H1 (cell line): ENCODE measurements around the gene ESYT2. TPM values are rescaled to one million over a fixed set of nuclear protein-coding genes. Genes with fewer than 3 reads are reported as not detected.
A peak's percentile ranks its signal among the peaks of the same experiment; 100 is the strongest.

Experiments used
- CTCF ChIA-PET: fragments of 300-600 bp; sonication (Branson Sonifier 250); formaldehyde crosslinking; loops from one replicate; lab custom pipeline; 2021; ENCODE audit not compliant: partially characterized antibody; lab: Charles Lee
- POLR2A ChIA-PET: fragments of 300-600 bp; sonication (Branson Sonifier 250); formaldehyde crosslinking; loops from one replicate; lab custom pipeline; 2021; ENCODE audit warnings: inconsistent platforms; ENCODE audit not compliant: partially characterized antibody; lab: Charles Lee
- DNase-seq, 2 experiments: peaks; one replicate each; pipeline versions ENCODE4 v3.0.0 to v3.0.0-alpha.2; 2010 to 2022; ENCODE audit warnings: low spot score in 2 of 2, low read depth in 1 of 2, mixed read lengths in 1 of 2
- FAIRE-seq: peaks from 2 replicates; lab custom pipeline; 2011; peaks lifted over from hg19 to GRCh38; lab: Jason Lieb, UNC
- H2AFZ ChIP-seq: 2 replicates; pipeline ENCODE4 v1.8.1; 2012; ENCODE audit warnings: low read length, inconsistent platforms
- H2AK5ac ChIP-seq: 2 replicates; pipeline ENCODE4 v1.6.1; 2013; ENCODE audit warnings: low read depth, low read length
- H2BK120ac ChIP-seq: replicated peaks from 2 replicates; pipeline ENCODE3; 2013; ENCODE audit warnings: low read depth, low read length, inconsistent platforms
- H2BK12ac ChIP-seq: 2 replicates; pipeline ENCODE4 v1.6.1; 2013; ENCODE audit warnings: low read depth, low read length
- H2BK15ac ChIP-seq: 2 replicates; pipeline ENCODE4 v1.6.1; 2013; ENCODE audit warnings: low read length
- H2BK20ac ChIP-seq: 2 replicates; pipeline ENCODE4 v1.6.1; 2013; ENCODE audit warnings: low read length
- H2BK5ac ChIP-seq: 2 replicates; pipeline ENCODE4 v1.6.1; 2013; ENCODE audit warnings: low read depth, low read length
- H3K14ac ChIP-seq: 2 replicates; pipeline ENCODE4 v1.6.1; 2013; ENCODE audit warnings: inconsistent platforms; ENCODE audit not compliant: insufficient read length
- H3K18ac ChIP-seq: 2 replicates; pipeline ENCODE4 v1.6.1; 2013; ENCODE audit warnings: low read length; ENCODE audit errors: extremely low read depth
- H3K23ac ChIP-seq: 2 replicates; pipeline ENCODE4 v1.6.1; 2013; ENCODE audit warnings: inconsistent platforms; ENCODE audit not compliant: insufficient read length
- H3K23me2 ChIP-seq: 2 replicates; pipeline ENCODE4 v1.6.1; 2013; ENCODE audit warnings: low read depth, low read length
- H3K27ac ChIP-seq: 2 replicates; pipeline ENCODE4 v1.6.1; 2011; ENCODE audit warnings: low read depth, low read length, inconsistent platforms
- H3K27me3 ChIP-seq, 4 experiments: replicated peaks in 1 of 4; 1 replicate in 1 of 4; 2 replicates in 3 of 4; pipeline versions ENCODE4 v1.6.1 to v1.8.1; 2011 to 2013; ENCODE audit warnings: low read length in 3 of 4, mild to moderate bottlenecking in 3 of 4, inconsistent platforms in 2 of 4, mixed read lengths in 2 of 4, moderate library complexity in 1 of 4; ENCODE audit not compliant: control insufficient read depth in 3 of 4, insufficient read depth in 3 of 4; ENCODE audit errors: extremely low read depth in 1 of 4
- H3K36me3 ChIP-seq, 4 experiments: 2 replicates each; pipeline versions ENCODE4 v1.6.1 to v1.8.1; 2011 to 2013; ENCODE audit warnings: mild to moderate bottlenecking in 4 of 4, low read length in 3 of 4, moderate library complexity in 2 of 4, control low read depth in 1 of 4, inconsistent platforms in 1 of 4; ENCODE audit not compliant: insufficient read depth in 4 of 4, control insufficient read depth in 2 of 4
- H3K4ac ChIP-seq: replicated peaks from 2 replicates; pipeline ENCODE3; 2013; ENCODE audit warnings: low read length, low read depth, mixed read lengths, inconsistent platforms; ENCODE audit not compliant: insufficient read length
- H3K4me1 ChIP-seq, 4 experiments: replicated peaks in 1 of 4; 1 replicate in 1 of 4; 2 replicates in 3 of 4; pipeline versions ENCODE4 v1.6.1 to v1.8.1; 2011 to 2013; ENCODE audit warnings: low read length in 3 of 4, inconsistent platforms in 2 of 4, mixed read lengths in 1 of 4; ENCODE audit not compliant: insufficient read depth in 4 of 4, control insufficient read depth in 3 of 4
- H3K4me2 ChIP-seq, 2 experiments: 2 replicates each; pipeline versions ENCODE4 v1.6.1 to v1.8.1; 2011 to 2013; ENCODE audit warnings: low read depth in 2 of 2, low read length in 2 of 2, control low read depth in 1 of 2, inconsistent platforms in 1 of 2, mild to moderate bottlenecking in 1 of 2; ENCODE audit not compliant: insufficient read depth in 1 of 2
- H3K4me3 ChIP-seq, 4 experiments: fragments of 200-600, 300-600 bp in 1 of 4; sonication (generic), shearing (Covaris generic), sonication (Bioruptor Twin) in 1 of 4; 2 replicates each; pipeline versions ENCODE4 v1.5.1 to v1.8.1; 2011 to 2016; ENCODE audit warnings: low read length in 4 of 4, low read depth in 3 of 4, control low read depth in 2 of 4, inconsistent platforms in 2 of 4, mild to moderate bottlenecking in 2 of 4, mixed read lengths in 1 of 4, moderate library complexity in 1 of 4; ENCODE audit not compliant: insufficient read depth in 2 of 4; ENCODE audit errors: extremely low read depth in 1 of 4
- H3K56ac ChIP-seq: replicated peaks from 2 replicates; pipeline ENCODE3; 2013; ENCODE audit warnings: low read depth, mild to moderate bottlenecking, mixed read lengths, low read length, inconsistent platforms; ENCODE audit not compliant: insufficient read length
- H3K79me1 ChIP-seq: 2 replicates; pipeline ENCODE4 v1.6.1; 2013; ENCODE audit warnings: low read depth, low read length, control low read depth
- H3K79me2 ChIP-seq, 2 experiments: 2 replicates each; pipeline versions ENCODE4 v1.6.1 to v1.8.1; 2012 to 2013; ENCODE audit warnings: low read length in 2 of 2, mild to moderate bottlenecking in 2 of 2, inconsistent platforms in 1 of 2; ENCODE audit not compliant: insufficient read depth in 2 of 2, control insufficient read depth in 1 of 2
- H3K9ac ChIP-seq, 4 experiments: replicated peaks in 1 of 4; 1 replicate in 1 of 4; 2 replicates in 3 of 4; pipeline versions ENCODE4 v1.6.1 to v1.8.1; 2011 to 2013; ENCODE audit warnings: low read depth in 3 of 4, low read length in 3 of 4, control low read depth in 2 of 4, mild to moderate bottlenecking in 2 of 4, moderate library complexity in 2 of 4, inconsistent platforms in 1 of 4; ENCODE audit errors: extremely low read depth in 1 of 4
- H3K9me3 ChIP-seq, 2 experiments: 2 replicates each; pipeline versions ENCODE4 v1.6.1 to v1.8.1; 2012 to 2013; ENCODE audit warnings: mild to moderate bottlenecking in 2 of 2, moderate library complexity in 2 of 2, control low read depth in 1 of 2, inconsistent platforms in 1 of 2, low read depth in 1 of 2, low read length in 1 of 2, mixed read lengths in 1 of 2; ENCODE audit not compliant: insufficient read depth in 2 of 2
- H4K20me1 ChIP-seq, 2 experiments: replicated peaks in 1 of 2; 2 replicates each; pipeline versions ENCODE3 to v1.8.1; 2011 to 2013; ENCODE audit warnings: inconsistent platforms in 2 of 2, low read length in 2 of 2, mild to moderate bottlenecking in 1 of 2; ENCODE audit not compliant: insufficient read depth in 2 of 2, control insufficient read depth in 1 of 2
- H4K5ac ChIP-seq: 2 replicates; pipeline ENCODE4 v1.6.1; 2013; ENCODE audit warnings: low read length, low read depth, mixed read lengths, inconsistent platforms; ENCODE audit not compliant: insufficient read length
- H4K8ac ChIP-seq: 2 replicates; pipeline ENCODE4 v1.8.0; 2013; ENCODE audit warnings: mild to moderate bottlenecking, moderate library complexity, low read length, inconsistent platforms; ENCODE audit not compliant: insufficient read depth; ENCODE audit errors: extremely low read depth
- H4K91ac ChIP-seq: replicated peaks from 2 replicates; pipeline ENCODE3; 2013; ENCODE audit warnings: low read length, mixed read lengths, inconsistent platforms; ENCODE audit not compliant: insufficient read length
- ATF3 ChIP-seq: IDR thresholded peaks from 2 replicates; pipeline ENCODE4 v1.6.1; 2011; ENCODE audit warnings: low read depth, mild to moderate bottlenecking, low read length; ENCODE audit not compliant: insufficient read depth
- CHD1 ChIP-seq: IDR thresholded peaks from 2 replicates; pipeline ENCODE4 v1.6.1; 2012; ENCODE audit warnings: low read depth, low read length, improper control_type of control experiment
- EP300 ChIP-seq, 2 experiments: IDR thresholded peaks; 1 replicate in 1 of 2; 2 replicates in 1 of 2; pipeline ENCODE4 v1.6.1; 2011 to 2012; ENCODE audit warnings: low read depth in 2 of 2, low read length in 2 of 2, mild to moderate bottlenecking in 2 of 2, borderline replicate concordance in 1 of 2, inconsistent platforms in 1 of 2, moderate library complexity in 1 of 2
- FOSL1 ChIP-seq: IDR thresholded peaks from 2 replicates; pipeline ENCODE4 v1.6.1; 2011; ENCODE audit warnings: mild to moderate bottlenecking, low read depth, low read length, moderate library complexity; ENCODE audit not compliant: insufficient read depth
- GTF2F1 ChIP-seq: IDR thresholded peaks from 2 replicates; pipeline ENCODE4 v1.6.1; 2012; ENCODE audit warnings: low read depth, low read length, improper control_type of control experiment, borderline replicate concordance
- HDAC6 ChIP-seq: IDR thresholded peaks from one replicate; pipeline ENCODE4 v1.7.1; 2012; ENCODE audit warnings: low read depth, mild to moderate bottlenecking, inconsistent platforms, low read length, moderate library complexity
- SRF ChIP-seq: IDR thresholded peaks from 2 replicates; pipeline ENCODE4 v1.6.1; 2011; ENCODE audit warnings: mild to moderate bottlenecking, low read depth, low read length, moderate library complexity
- ZNF274 ChIP-seq: IDR thresholded peaks from 2 replicates; pipeline ENCODE4 v1.7.0; 2012; ENCODE audit warnings: low read length, borderline replicate concordance; ENCODE audit errors: extremely low read depth
- WGBS, 2 experiments: shearing (Covaris generic) in 1 of 2; methylation state at CpG; one replicate each; pipeline versions ENCODE4 v1.1.6 to v1.1.7; 2013 to 2015; ENCODE audit warnings: low lambda C conversion rate in 2 of 2, mixed read lengths in 2 of 2, inconsistent platforms in 1 of 2, low coverage in 1 of 2, missing lambda C conversion rate in 1 of 2; ENCODE audit not compliant: insufficient replicate concordance in 2 of 2, insufficient coverage in 1 of 2, insufficient read length in 1 of 2; ENCODE audit errors: extremely low coverage in 1 of 2, missing lambda C conversion rate in 1 of 2; 5-methylcytosine and 5-hydroxymethylcytosine counted together
- polyA plus RNA-seq, 7 experiments: library from polyadenylated mRNA; depleted of rRNA in 3 of 7; stranded (reverse) in 5 of 7; unstranded in 2 of 7; fragments of >200 nt in 5 of 7; fragments of 200-250 nt in 2 of 7; gene quantifications; 1 replicate in 5 of 7; 2 replicates in 1 of 7; 4 replicates in 1 of 7; pipeline versions ENCODE4 v1.2.1 to v1.2.3, GENCODE V29; 2011 to 2013; ENCODE audit warnings: missing spikeins in 2 of 7, mixed read lengths in 2 of 7
- total RNA-seq: library from RNA; stranded (reverse); fragmentation: NEBNext Ultra II Directional; extraction: Animal tissue kit (Norgen Biotek cat#: 25700); gene quantifications from 2 replicates; pipeline ENCODE4 v1.2.1, GENCODE V29; 2021

ESYT2 gene
- total and polyA plus RNA-seq, 2 of the 8 experiments (the other 6 are each of a cell fraction or from before 2014, with no cell fraction given) = 27.0 to 37.5 TPM

DNA sequence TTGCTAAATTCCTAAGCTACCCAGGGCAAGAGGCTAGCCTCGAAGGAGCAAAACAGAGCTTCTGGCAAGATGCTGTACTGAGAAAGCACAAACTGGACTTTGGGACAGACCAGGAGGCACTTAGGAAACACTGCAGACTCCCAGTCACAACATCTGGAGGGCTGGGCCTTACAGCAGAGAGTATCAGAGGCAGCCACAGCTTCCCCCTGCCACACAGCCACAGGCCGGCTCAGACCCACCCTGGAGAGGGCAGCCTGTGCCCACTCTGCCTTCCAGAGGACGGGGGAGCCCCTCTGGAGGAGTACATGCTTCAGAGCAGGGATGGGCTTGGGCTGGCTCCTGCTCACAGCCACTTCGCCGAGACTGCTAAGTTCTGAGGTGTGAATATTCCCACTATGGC, 17.4 kb downstream of the ESYT2 start:
- H2BK15ac ChIP-seq = no peak overlapping the region
- no peaks in the 10 kb centered on the region; a peak in 1 of 4 replicates for H3K9me3 ChIP-seq
- no peak for FAIRE-seq
- no peak overlapping the region for H3K4ac ChIP-seq
- no peak overlapping the region for H4K91ac ChIP-seq
- H3K9ac ChIP-seq = no peak overlapping the region
- H2AFZ ChIP-seq = no peak overlapping the region
- H3K4me3 ChIP-seq = no peak overlapping the region
- no peak overlapping the region for H4K8ac ChIP-seq
- peaks cover 4 to 84% of the 10 kb centered on the region in 2 experiments; a peak in 3 of 4 replicates for H3K79me2 ChIP-seq
- WGBS, 2 experiments = 91% methylated on average over 5 of the region's 5 CpGs; no CpG with 5 or more reads in 1 of the 2 experiments
- no peak overlapping the region for H3K4me2 ChIP-seq
- H2BK5ac ChIP-seq = peak overlapping the region; percentile 10; the same call in 1 of the 2 replicates
- no peak overlapping the region for H2BK120ac ChIP-seq
- no peaks in the 10 kb centered on the region; a peak in 1 of 7 replicates for H3K27me3 ChIP-seq
- no peak overlapping the region for H2BK12ac ChIP-seq
- no peak overlapping the region for H2AK5ac ChIP-seq
- no peak overlapping the region for H3K56ac ChIP-seq
- H3K23me2 ChIP-seq = no peaks in the 10 kb centered on the region
- no peak overlapping the region for H3K23ac ChIP-seq
- H3K27ac ChIP-seq = no peak overlapping the region
- no peak for TF ChIP-seq CHD1
- no peak for TF ChIP-seq ATF3
- TF ChIP-seq HDAC6 = no peak
- TF ChIP-seq SRF = no peak
- TF ChIP-seq EP300 (IDR thresholded peaks at IDR 0.05; ENCODE audit: borderline replicate concordance in 1 of 2, low read depth in 2 of 2, low read length in 2 of 2) = no peak
- TF ChIP-seq FOSL1 = no peak
- no peak for TF ChIP-seq ZNF274
- TF ChIP-seq GTF2F1 = no peak
- H2BK20ac ChIP-seq = no peak overlapping the region
- H4K5ac ChIP-seq = no peak overlapping the region
- POLR2A ChIA-PET = interaction anchor here (1.1 kb wide), 1 partner anchor 17 kb away, joined by 3 read pairs; the partner anchor contains the start of gene ESYT2
- H3K36me3 ChIP-seq = no peaks in the 10 kb centered on the region
- DNase-seq = peak in 1 of 2 experiments; percentile 42
- H4K20me1 ChIP-seq = peaks cover 0 to 6% of the 10 kb centered on the region in 2 experiments
- H3K14ac ChIP-seq = no peak overlapping the region
- peaks cover 12 to 20% (median 17%) of the 10 kb centered on the region in 4 experiments for H3K4me1 ChIP-seq
- no peak overlapping the region for H3K18ac ChIP-seq
- H3K79me1 ChIP-seq = peaks cover 16% of the 10 kb centered on the region; the same call in 1 of the 2 replicates
- CTCF ChIA-PET = interaction anchor here (1.1 to 1.5 kb wide), 2 partner anchors 9 to 13 kb away, joined by 3 read pairs; no protein-coding TSS in a partner anchor
